ENCODE data around the gene ARHGAP8. TPM values are rescaled to one million over a fixed set of nuclear protein-coding genes. Genes with fewer than 3 reads are reported as not detected.
"Not testable (repeated sequence)": the region's sequence is repeated elsewhere in the genome, so short reads cannot be mapped to it uniquely, and the experiment has no call there.

ARHGAP8 gene
- total RNA-seq, 2 experiments from 2014 or later: 1.1 TPM

GRCh38 chr22:44797181-44797725, 44.9 kb downstream of the ARHGAP8 start:
- Mint-ChIP-seq H3K9me3 (ENCODE audit: low read depth) (no peaks in the 10 kb centered on the region), H3K27ac (no peak overlapping the region), H3K4me1 (peaks cover 4% of the 10 kb centered on the region), H3K27me3 (peaks cover 3% of the 10 kb centered on the region), H3K36me3 (no peaks in the 10 kb centered on the region), H3K4me3 (no peak overlapping the region)
- CTCF ChIA-PET: no interaction called here
- no peak for ATAC-seq
- no peak for DNase-seq

- Mint-ChIP-seq H3K4me3 (no peak overlapping the region), H3K27me3 (peaks cover 3% of the 10 kb centered on the region), H3K4me1 (peaks cover 19% of the 10 kb centered on the region), H3K36me3 (no peaks in the 10 kb centered on the region), H3K27ac (no peak overlapping the region), H3K9me3 (ENCODE audit: low read depth) (no peaks in the 10 kb centered on the region)
- DNase-seq (no peak), ATAC-seq (no peak)
- CTCF ChIA-PET: no interaction called here
Measured at GRCh38 chr22:44799077-44799945, 46.9 kb downstream of the ARHGAP8 start.

- H3K27ac Mint-ChIP-seq; H3K27me3 Mint-ChIP-seq; ATAC-seq; H3K4me3 Mint-ChIP-seq; H3K9me3 Mint-ChIP-seq (ENCODE audit: low read depth); DNase-seq; H3K36me3 Mint-ChIP-seq; CTCF ChIA-PET: not testable (repeated sequence)
- peaks cover 21% of the 10 kb centered on the region for H3K4me1 Mint-ChIP-seq
Measured at GRCh38 chr22:44799946-44800634, 47.7 kb downstream of the ARHGAP8 start.

GRCh38 chr22:44801476-44801875, 49.1 kb downstream of the ARHGAP8 start:
- Mint-ChIP-seq H3K27me3 (peaks cover 3% of the 10 kb centered on the region), H3K27ac (no peak overlapping the region), H3K4me3 (no peak overlapping the region), H3K36me3 (peaks cover 2% of the 10 kb centered on the region), H3K4me1 (peaks cover 32% of the 10 kb centered on the region), H3K9me3 (ENCODE audit: low read depth) (no peaks in the 10 kb centered on the region)
- DNase-seq: no peak
- no peak for ATAC-seq
- CTCF ChIA-PET: no interaction called here

- no peak for DNase-seq
- no peaks in the 10 kb centered on the region for H3K9me3 Mint-ChIP-seq (ENCODE audit: low read depth)
- CTCF ChIA-PET: no interaction called here
Measured at GRCh38 chr22:44802071-44802700, 49.8 kb downstream of the ARHGAP8 start.

GRCh38 chr22:44802956-44803355, 50.6 kb downstream of the ARHGAP8 start:
- Mint-ChIP-seq H3K4me1 (peaks cover 33% of the 10 kb centered on the region), H3K4me3 (no peak overlapping the region), H3K27ac (no peak overlapping the region), H3K9me3 (ENCODE audit: low read depth) (no peaks in the 10 kb centered on the region), H3K36me3 (peaks cover 2% of the 10 kb centered on the region), H3K27me3 (no peaks in the 10 kb centered on the region)
- ATAC-seq: no peak
- peak; percentile 43 for DNase-seq
- CTCF ChIA-PET: no interaction called here

More at GRCh38 chr22:44802071-44802700, 49.8 kb downstream of the ARHGAP8 start:
- H3K4me3 Mint-ChIP-seq: no peak overlapping the region
- peaks cover 2% of the 10 kb centered on the region for H3K36me3 Mint-ChIP-seq
- H3K4me1 Mint-ChIP-seq: peaks cover 33% of the 10 kb centered on the region
- no peak overlapping the region for H3K27ac Mint-ChIP-seq
- H3K27me3 Mint-ChIP-seq: peaks cover 3% of the 10 kb centered on the region
- ATAC-seq: no peak

- ATAC-seq (no peak), DNase-seq (no peak)
- H3K9me3 Mint-ChIP-seq (ENCODE audit: low read depth): no peaks in the 10 kb centered on the region
- no peak overlapping the region for H3K4me3 Mint-ChIP-seq
- H3K4me1 Mint-ChIP-seq: peaks cover 35% of the 10 kb centered on the region
- no peaks in the 10 kb centered on the region for H3K27me3 Mint-ChIP-seq
- H3K27ac Mint-ChIP-seq: no peak overlapping the region
- CTCF ChIA-PET: interaction anchor here (0.7 kb wide), 1 partner anchor 16 kb away, joined by 3 read pairs; no protein-coding TSS in a partner anchor
- H3K36me3 Mint-ChIP-seq: peaks cover 2% of the 10 kb centered on the region
Measured at GRCh38 chr22:44804327-44804726, 52.0 kb downstream of the ARHGAP8 start.

GRCh38 chr22:44805711-44806110, 53.3 kb downstream of the ARHGAP8 start:
- no peak overlapping the region for H3K4me3 Mint-ChIP-seq
- H3K27me3 Mint-ChIP-seq: no peaks in the 10 kb centered on the region
- no peaks in the 10 kb centered on the region for H3K9me3 Mint-ChIP-seq (ENCODE audit: low read depth)
- peaks cover 2% of the 10 kb centered on the region for H3K36me3 Mint-ChIP-seq
- H3K4me1 Mint-ChIP-seq: peaks cover 35% of the 10 kb centered on the region
- no peak for ATAC-seq
- no peak for DNase-seq
- CTCF ChIA-PET: no interaction called here
- H3K27ac Mint-ChIP-seq: no peak overlapping the region

GRCh38 chr22:44807232-44807631, 54.9 kb downstream of the ARHGAP8 start:
- no peak overlapping the region for H3K27ac Mint-ChIP-seq
- CTCF ChIA-PET: interaction anchor here (1.8 kb wide), 1 partner anchor 13 kb away, joined by 4 read pairs; no protein-coding TSS in a partner anchor
- DNase-seq (no peak), ATAC-seq (no peak)
- H3K36me3 Mint-ChIP-seq: peaks cover 2% of the 10 kb centered on the region
- H3K4me1 Mint-ChIP-seq: peaks cover 32% of the 10 kb centered on the region
- no peak overlapping the region for H3K4me3 Mint-ChIP-seq
- H3K27me3 Mint-ChIP-seq: no peaks in the 10 kb centered on the region
- no peaks in the 10 kb centered on the region for H3K9me3 Mint-ChIP-seq (ENCODE audit: low read depth)

- Mint-ChIP-seq H3K4me3 (no peak overlapping the region), H3K4me1 (peaks cover 26% of the 10 kb centered on the region), H3K9me3 (ENCODE audit: low read depth) (no peaks in the 10 kb centered on the region), H3K27me3 (no peaks in the 10 kb centered on the region), H3K27ac (no peak overlapping the region), H3K36me3 (peaks cover 2% of the 10 kb centered on the region)
- ATAC-seq: no peak
- CTCF ChIA-PET: interaction anchor here (1.0 to 1.8 kb wide), 2 partner anchors 12 to 21 kb away, joined by 3 to 4 read pairs; no protein-coding TSS in a partner anchor
- DNase-seq: no peak
Measured at GRCh38 chr22:44807915-44808690, 55.7 kb downstream of the ARHGAP8 start.

GRCh38 chr22:44809456-44809855, 57.1 kb downstream of the ARHGAP8 start:
- no peak overlapping the region for H3K27ac Mint-ChIP-seq
- CTCF ChIA-PET: no interaction called here
- H3K36me3 Mint-ChIP-seq: peaks cover 2% of the 10 kb centered on the region
- no peak overlapping the region for H3K4me3 Mint-ChIP-seq
- no peak for ATAC-seq
- no peak for DNase-seq
- no peaks in the 10 kb centered on the region for H3K27me3 Mint-ChIP-seq
- H3K9me3 Mint-ChIP-seq (ENCODE audit: low read depth): no peaks in the 10 kb centered on the region
- peaks cover 15% of the 10 kb centered on the region for H3K4me1 Mint-ChIP-seq

- H3K9me3 Mint-ChIP-seq (ENCODE audit: low read depth): no peaks in the 10 kb centered on the region
- H3K27ac Mint-ChIP-seq: no peak overlapping the region
- CTCF ChIA-PET: interaction anchor here (0.7 kb wide), 1 partner anchor 343 kb away, joined by 3 read pairs; no protein-coding TSS in a partner anchor
- H3K4me3 Mint-ChIP-seq: no peak overlapping the region
- ATAC-seq (no peak), DNase-seq (no peak)
- H3K4me1 Mint-ChIP-seq: peaks cover 6% of the 10 kb centered on the region
- H3K36me3 Mint-ChIP-seq: no peaks in the 10 kb centered on the region
- no peaks in the 10 kb centered on the region for H3K27me3 Mint-ChIP-seq
Measured at GRCh38 chr22:44811141-44811540, 58.8 kb downstream of the ARHGAP8 start.

- Mint-ChIP-seq H3K27ac (no peak overlapping the region), H3K36me3 (no peaks in the 10 kb centered on the region), H3K9me3 (ENCODE audit: low read depth) (no peaks in the 10 kb centered on the region), H3K27me3 (no peaks in the 10 kb centered on the region), H3K4me1 (no peaks in the 10 kb centered on the region), H3K4me3 (no peak overlapping the region)
- CTCF ChIA-PET: no interaction called here
- ATAC-seq (no peak), DNase-seq (no peak)
Measured at GRCh38 chr22:44813416-44813815, 61.0 kb downstream of the ARHGAP8 start.
